Measurements from ENCODE around the gene COA7. TPM values are rescaled to one million over a fixed set of nuclear protein-coding genes. Genes with fewer than 3 reads are reported as not detected.

COA7 gene
- total RNA-seq, 4 donors from 2014 or later, result 8.2 to 26.5 (median 14.0) TPM

DNA sequence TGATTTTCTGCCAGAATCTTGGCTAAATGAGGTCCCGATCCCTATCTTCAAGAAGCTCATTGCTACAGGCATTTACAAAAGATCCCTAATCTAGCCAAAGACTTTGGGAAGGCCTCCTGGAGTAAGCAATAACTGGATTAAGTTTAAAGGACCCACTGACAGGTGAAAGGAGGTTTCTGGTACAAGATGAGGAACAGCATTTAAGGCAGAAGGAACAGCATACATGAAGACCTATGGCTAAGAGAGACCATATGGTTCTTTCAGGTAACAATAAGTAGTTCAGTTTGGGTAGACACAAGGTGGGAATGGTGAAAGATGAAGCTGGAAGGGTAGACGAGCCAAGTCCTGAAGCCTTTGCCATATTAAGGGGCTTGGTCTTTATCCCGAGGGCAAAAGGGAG lies 37.3 kb downstream of the COA7 start:
- no peak for DNase-seq (ENCODE audit: low spot score)
- TF ChIP-seq, protein P1, sequence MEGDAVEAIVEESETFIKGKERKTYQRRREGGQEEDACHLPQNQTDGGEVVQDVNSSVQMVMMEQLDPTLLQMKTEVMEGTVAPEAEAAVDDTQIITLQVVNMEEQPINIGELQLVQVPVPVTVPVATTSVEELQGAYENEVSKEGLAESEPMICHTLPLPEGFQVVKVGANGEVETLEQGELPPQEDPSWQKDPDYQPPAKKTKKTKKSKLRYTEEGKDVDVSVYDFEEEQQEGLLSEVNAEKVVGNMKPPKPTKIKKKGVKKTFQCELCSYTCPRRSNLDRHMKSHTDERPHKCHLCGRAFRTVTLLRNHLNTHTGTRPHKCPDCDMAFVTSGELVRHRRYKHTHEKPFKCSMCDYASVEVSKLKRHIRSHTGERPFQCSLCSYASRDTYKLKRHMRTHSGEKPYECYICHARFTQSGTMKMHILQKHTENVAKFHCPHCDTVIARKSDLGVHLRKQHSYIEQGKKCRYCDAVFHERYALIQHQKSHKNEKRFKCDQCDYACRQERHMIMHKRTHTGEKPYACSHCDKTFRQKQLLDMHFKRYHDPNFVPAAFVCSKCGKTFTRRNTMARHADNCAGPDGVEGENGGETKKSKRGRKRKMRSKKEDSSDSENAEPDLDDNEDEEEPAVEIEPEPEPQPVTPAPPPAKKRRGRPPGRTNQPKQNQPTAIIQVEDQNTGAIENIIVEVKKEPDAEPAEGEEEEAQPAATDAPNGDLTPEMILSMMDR (IDR thresholded peaks at IDR 0.05), result no peak
- no peak for ATAC-seq (ENCODE audit: low FRiP score)

DNA sequence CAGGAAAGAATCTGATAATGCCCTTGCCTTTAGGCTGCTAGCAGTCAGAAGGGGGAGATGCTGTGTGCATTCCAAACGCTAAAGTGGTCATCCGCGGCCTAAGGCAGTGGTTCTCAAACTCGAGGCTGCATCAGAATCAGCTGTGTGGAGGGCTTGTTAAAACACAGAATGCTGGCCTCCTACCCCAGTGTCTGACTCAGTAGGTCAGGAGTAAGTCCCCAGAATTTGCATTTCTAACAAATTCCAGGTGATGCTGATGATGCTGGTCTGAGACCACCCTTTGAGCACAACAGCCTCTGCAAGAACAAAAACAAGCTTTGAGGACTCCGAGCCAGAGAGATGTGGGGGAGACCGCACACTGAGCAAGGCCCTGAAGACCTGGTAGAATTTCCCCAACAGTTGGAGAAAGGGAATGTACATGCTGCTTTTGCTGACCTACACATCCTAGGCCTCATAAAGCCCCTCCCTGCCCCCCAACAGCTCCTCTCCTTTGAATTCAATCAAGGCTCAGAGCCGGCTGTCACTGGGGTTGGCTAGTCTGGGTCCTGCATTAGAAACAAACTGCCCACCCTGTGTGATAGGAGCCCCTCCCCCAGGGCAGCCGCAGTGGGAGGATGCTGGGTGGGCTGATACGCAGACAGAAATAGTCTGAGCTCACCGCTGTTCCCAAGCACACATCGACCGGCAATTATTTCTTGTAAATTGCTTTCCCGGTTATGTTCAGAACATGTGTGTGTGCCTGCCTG lies 38.1 kb downstream of the COA7 start:
- TF ChIP-seq, protein P1 (IDR thresholded peaks at IDR 0.05), result no peak
- ATAC-seq (ENCODE audit: low FRiP score) (no peak), DNase-seq (ENCODE audit: low spot score) (no peak)

DNA sequence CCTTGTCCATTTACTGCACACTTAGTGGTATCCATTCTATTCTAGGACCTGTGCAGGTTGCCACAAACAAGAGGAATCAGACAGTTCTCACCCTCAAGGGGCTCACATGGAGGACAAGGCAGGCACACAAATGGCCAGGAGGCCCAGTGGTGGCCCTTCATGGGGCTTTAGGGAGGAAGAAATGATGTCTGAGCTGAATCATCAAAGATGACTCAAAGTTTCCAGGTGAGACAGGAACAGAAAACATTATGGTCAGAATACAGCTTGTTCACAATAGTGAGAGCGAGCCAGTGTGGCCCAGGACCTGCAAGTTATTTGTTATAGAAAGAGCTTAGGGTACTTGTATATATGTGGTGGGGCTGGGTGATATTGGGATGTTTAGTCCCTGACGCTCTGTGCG lies 38.8 kb downstream of the COA7 start:
- ATAC-seq (ENCODE audit: low FRiP score), result no peak
- TF ChIP-seq, protein P1 (IDR thresholded peaks at IDR 0.05), result no peak

DNA sequence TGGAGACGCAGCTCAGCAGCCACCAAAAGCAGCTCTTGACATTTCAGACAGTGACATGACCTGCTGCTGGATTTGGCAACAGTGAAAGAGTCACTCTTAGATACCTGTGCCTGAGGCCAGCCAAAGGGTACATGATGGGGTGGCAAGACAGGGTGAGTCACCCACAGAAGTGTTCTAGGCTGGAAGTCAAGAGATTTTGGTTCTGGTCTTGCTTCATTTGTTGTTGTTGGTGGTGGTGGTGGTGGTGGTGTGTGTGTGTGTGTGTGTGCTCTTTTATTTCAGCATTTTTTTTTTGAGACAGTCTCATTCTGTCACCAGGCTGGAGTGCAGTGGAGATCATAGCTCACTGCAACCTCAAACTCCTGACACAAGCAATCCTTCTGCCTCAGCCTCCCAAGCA lies 39.4 kb downstream of the COA7 start:
- DNase-seq (ENCODE audit: low spot score) (no peak), ATAC-seq (ENCODE audit: low FRiP score) (no peak)
- TF ChIP-seq, protein P1 (IDR thresholded peaks at IDR 0.05), result no peak

More for the DNA sequence above, 38.8 kb downstream of the COA7 start:
- DNase-seq (ENCODE audit: low spot score), result no peak

DNA sequence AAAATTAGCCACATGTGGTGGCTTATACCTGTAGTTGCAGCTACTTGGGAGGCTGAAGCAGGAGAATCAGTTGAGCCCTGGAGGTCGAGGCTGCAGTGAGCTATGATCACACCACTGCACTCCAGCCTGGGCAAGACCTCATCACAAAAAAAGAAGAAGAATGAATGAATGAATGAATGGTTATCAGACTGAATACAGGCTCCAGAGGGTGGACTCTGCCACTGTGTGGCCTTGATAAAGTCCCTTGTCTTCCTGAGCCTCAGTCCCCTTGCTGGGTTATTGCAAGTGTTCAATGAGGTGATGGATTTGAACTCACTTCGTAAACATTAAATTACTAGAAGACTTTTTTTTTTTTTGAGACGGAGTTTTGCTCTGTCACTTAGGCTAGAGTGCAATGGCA lies 40.4 kb downstream of the COA7 start:
- no peak for DNase-seq (ENCODE audit: low spot score)
- TF ChIP-seq, protein P1 (IDR thresholded peaks at IDR 0.05), result no peak
- ATAC-seq (ENCODE audit: low FRiP score), result no peak

DNA sequence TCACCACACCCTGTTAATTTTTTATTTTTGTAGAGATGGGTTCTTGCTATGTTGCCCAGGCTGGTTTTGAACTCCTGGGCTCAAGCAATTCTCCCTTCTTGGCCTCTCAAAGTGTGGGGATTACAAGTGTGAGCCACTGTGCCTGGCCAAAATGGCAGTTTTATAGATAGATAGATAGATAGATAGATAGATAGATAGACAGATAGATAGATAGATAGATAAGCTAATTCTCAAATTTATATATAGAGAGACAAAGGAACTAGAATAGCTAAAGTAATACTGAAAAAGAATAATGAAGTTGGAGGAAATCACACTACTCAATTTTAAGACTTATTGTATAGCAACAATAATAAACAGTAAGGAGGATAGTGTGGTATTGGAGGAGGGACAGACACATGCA lies 44.1 kb downstream of the COA7 start:
- ATAC-seq (ENCODE audit: low FRiP score), result no peak
- DNase-seq (ENCODE audit: low spot score), result no peak
- TF ChIP-seq, protein P1 (IDR thresholded peaks at IDR 0.05), result no peak

DNA sequence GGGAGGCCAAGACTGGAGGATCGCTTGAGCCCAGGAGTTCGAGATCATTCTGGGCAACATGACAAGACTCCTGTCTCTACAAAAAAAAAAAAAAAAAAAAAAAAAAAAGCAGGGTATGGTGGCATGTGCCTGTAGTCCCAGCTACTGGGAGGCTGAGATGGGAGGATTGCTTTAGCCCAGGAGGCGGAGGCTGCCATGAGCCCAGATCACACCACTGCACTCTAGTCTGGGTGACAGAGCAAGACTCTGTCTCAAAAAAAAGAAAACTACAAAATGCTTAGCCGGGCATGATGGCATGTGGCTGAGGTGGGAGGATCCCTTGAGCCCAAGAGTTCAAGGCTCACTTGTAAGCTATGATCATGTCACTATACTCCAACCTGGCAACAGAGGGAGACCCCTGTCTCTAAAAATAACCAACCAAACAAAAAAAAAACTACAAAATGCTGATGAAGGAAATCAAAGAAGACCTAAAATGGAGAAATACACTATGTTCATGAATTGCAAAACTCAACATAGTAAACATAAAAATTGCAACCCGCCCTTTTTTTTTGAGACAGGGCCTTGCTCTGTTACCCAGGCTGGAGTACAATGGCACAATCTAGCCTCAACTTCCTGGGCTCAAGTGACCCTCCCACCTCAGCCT lies 44.8 kb downstream of the COA7 start:
- no peak for ATAC-seq (ENCODE audit: low FRiP score)
- no peak for DNase-seq (ENCODE audit: low spot score)
- TF ChIP-seq, protein P1 (IDR thresholded peaks at IDR 0.05), result no peak

All from omental fat pad (tissue), 4 donors.